Skin of body (tissue), 2 donors: ENCODE measurements around the gene CRMP1. TPM values are rescaled to one million over a fixed set of nuclear protein-coding genes. Genes with fewer than 3 reads are reported as not detected.

ENCODE experiments used
- DNase-seq: peaks from one replicate; lab custom pipeline; 2025; lab: John Stamatoyannopoulos, UW
- total RNA-seq: library from RNA; depleted of rRNA; stranded (reverse); fragments of >200 nt; gene quantifications from one replicate; pipeline ENCODE4 v1.2.3, GENCODE V29; 2014

The CRMP1 gene
- total RNA-seq, 1 donor from 2014 or later: 6.0 TPM

DNA sequence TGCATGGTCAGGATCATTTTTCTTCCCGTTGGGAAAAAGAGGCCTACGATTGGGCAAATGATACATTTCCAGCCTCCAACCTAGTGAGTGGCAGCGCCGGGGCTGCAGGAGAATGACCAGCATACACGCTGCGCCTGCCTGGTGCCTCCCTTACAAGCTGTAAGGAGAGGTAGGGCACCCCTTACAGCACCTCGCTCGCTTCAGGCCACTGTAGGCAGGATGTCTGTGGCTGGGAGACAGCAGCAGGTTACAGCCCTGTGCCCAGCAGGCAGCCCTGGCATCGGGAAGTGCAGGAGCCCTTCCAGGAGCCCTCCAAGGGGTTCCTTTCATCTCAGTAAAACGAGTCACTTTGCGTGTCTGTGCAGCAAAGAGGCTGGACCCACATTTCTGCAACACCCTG lies 93.5 kb downstream of the CRMP1 start:
- DNase-seq: no peak

DNA sequence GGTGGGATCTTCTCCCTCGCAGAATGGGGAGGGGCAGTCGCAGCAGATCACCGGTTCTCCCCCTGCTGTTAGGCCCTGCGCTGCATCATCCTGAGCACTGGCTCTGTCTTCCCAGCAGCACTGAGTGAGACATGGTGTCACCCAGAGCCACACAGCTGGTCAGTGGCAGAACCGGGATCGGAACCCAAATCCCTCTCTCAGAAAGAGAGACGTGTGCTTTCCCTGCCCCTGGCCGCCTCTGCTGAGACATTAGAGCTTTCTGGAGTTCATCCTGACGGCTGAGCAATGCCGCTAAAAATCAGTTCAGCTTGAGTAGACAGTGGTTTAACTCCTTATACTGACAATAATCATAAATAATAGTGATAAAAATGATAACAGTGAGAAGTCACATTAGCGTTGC lies 93.9 kb downstream of the CRMP1 start:
- no peak for DNase-seq

DNA sequence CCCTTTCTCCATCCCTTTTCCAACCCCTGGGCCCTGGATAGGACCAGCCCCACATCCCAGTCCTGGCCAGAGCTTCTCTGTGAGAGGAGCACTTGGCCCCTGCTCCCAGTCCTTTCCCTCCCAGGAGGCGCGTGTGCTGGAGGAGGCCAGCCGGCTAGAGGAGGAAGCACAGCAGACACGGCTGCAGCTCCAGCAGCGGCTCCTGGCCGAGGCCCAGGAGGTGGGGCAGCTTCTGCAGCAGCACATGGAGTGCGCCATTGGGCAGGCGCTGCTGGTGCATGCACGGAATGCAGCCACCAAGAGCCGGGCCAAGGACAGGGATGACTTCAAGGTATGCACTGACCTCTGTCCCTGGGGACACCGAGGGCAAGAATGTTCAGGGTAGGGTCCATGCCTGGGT lies 94.4 kb downstream of the CRMP1 start:
- DNase-seq: no peak

DNA sequence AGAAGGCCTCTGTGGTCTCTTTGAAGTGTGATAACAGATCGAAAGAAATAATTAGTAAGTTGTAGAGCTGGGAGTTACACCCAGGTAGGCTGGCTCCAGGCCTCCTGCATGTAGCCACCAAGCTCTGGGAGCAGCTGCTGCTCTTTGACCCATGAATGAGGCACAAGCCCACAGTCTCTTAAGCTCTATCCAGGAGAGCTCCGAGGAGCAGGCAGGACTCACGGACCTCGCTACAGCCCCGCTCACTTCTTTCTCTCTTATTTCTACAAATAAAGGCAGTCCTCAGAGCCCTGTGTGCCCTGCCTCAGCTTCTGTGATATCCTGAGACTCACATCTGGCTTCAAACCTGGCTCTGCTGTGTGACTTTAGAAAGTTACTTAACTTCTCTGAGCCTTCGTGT lies 95.0 kb downstream of the CRMP1 start:
- no peak for DNase-seq

DNA sequence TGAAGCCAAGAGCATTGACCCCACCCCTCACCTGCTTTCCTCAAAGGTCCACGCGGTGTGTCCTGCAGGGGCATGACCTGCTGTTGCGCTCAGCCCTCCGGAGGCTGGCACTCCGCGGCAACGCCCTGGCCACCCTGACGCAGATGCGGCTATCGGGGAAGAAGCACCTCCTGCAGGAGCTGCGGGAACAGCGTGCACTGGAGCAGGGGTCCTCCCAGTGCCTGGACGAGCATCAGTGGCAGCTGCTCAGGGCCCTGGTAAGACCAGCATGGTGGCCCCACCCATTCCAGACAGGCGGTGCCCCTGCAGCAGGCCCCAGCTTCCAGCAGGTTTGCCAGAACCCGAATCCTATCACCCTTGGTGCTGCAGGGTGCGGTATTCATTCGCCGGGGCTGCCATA lies 95.9 kb downstream of the CRMP1 start:
- no peak for DNase-seq

DNA sequence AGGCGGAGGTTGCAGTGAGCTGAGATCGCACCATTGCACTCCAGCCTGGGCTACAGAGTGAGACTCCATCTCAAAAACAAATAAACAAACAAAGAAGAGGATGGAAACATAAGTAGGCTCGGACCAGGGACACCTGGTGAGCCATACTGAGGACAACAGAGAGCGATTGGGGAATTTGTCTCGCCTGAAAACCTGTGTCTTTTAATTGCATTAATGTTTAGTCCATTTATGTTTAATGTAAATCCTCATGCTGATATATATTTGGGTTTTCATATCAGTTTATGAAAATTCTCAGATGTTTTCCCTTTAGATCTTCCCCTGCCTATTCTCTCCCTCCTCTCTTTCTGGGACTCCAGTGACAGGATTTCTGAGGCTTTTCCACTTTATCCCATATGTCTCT lies 97.3 kb downstream of the CRMP1 start:
- DNase-seq: no peak

DNA sequence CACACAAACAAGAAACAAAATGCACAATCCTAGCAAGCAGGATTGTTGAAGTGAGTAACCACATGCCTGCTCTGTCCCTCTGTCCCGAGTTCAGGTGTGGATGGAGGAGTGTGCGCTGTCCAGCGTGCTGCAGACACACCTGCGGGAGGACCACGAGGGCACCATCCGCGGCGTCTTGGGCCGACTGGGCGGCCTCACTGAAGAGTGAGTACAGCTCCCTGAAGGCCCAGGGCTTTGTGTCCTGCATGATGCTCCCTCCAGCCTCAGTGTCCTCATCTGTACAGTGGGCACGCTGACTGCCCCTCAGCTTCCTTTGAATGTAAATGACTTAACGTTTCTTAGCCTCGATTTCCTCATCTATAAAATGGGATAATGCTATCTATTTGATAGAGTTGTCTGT lies 99.4 kb downstream of the CRMP1 start:
- DNase-seq: no peak

DNA sequence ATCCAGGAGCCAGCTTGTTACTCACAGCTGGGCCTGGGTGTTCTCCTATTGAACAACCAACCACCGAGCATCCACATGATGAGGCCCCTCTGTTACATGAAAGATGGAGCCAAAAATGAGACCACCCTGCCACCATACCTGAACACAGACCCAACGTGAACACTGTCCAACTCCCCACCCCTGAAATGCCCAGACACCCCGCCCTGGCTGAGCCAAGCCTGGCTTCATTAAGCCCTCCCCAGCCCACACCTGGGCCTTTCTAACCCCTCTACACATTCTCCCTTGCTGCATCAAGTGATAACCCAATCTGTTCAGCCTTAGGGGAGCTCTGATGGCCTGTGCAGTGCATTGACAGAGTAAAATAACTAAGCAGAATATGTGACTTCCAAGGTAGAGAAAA lies 101.2 kb downstream of the CRMP1 start:
- no peak for DNase-seq

DNA sequence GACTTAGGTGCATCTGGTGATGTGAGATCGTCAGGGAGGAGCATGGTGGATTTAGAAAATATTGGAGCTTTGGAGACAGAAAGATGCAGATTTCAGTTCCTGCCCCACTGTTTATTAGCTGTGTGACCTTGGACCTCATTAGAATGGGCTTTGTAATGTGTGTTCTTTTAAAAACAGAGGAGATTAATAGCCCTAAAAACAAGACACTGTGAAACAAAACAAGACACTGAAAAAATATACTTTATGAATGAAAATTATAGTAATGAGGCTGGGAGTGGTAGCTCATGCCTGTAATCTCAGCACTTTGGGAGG lies 102.4 kb downstream of the CRMP1 start:
- no peak for DNase-seq

DNA sequence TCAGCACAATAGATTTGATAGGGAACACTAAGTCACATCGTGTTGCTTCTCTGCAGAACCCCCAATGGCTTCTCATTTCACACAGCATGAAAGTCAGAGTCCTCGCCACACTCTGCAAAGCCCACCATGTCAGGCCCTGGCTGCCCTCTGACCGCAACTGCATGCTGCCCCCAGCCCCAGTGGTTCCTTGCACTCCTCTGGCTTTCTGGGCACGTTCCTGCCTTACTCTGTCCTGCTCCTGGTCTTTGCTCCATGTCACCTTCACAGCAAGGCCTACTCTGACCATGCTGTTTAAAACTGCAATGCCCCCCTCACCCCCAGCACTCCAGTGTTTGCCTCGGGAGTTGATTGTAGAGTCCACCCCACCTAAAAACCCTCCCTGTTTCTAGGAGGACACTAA lies 103.7 kb downstream of the CRMP1 start:
- no peak for DNase-seq

DNA sequence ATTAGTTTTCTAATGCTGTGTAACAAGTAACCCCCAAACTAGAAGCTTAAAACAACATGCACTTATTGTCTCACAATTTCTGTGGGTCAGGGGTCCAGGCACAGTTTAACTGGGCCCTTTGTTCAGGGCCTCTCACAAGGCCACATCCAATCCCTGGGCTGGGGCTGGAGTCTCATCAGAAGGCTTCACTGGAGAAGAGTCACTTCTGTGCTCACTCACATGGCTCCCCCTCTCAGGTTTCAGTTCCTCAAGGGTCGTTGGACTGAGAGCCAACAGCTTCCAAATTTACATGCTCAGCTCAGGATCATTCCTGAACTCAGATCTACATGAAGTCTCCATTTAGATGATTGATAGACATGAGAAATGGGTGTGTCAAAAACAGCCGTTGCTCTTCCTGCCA lies 104.7 kb downstream of the CRMP1 start:
- DNase-seq: no peak

DNA sequence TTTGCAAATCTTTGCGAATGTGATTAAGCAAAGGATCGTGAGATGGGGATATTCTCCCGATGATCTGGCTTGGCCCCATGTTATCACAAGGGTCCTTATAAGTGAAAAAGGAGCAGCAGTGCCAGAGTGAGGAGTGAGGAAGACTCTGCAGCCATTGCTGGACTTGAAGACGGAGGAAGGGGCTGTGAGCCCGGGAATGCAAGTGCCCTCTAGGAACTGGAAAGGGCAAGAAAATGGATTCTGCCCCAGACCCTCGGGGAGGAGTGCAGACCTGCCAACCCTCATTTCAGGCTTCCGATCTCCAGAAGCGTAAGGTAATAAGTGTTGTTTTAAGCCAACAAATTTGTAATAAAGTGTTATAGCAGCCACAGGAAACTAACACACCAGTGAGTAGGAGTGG lies 105.6 kb downstream of the CRMP1 start:
- no peak for DNase-seq

DNA sequence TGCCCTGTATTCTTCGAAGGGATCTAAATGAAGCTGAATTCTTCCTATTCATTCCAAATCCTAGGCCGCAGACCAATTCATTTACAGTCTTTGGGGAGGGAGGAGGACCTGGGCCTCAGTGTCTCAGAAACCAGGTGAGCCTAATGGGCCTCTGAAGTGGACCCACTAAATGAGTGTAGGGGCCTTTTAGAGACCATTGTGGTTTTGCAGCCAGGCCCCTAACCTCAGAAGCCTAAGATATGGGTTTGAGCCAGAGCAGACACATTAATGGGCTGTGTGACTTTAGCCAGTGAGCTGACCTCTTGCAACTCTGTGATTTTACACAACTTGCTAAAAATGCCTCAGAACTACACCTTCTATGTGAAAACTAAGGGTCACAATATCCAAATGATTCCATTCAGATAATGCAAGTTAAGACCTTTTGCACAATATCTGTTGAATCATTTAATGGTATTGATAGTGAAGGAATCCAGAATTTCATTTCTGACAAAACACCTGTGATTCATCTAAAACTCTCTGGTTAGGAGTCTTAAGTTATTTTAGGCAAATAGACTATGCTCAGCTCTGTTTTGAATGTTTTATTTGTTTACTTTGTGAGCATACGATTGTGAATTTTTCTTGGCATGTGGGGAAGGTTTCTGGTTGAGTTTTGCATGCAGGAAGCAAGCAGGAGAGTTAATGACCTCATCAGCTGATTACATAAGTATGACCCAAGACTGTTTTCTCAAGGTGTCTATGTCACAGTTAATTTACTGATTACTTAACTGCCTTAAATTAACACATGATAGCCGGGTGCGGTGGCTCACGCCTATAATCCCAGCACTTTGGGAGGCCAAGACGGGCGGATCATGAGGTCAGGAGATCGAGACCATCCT lies 106.8 kb downstream of the CRMP1 start:
- no peak for DNase-seq

DNA sequence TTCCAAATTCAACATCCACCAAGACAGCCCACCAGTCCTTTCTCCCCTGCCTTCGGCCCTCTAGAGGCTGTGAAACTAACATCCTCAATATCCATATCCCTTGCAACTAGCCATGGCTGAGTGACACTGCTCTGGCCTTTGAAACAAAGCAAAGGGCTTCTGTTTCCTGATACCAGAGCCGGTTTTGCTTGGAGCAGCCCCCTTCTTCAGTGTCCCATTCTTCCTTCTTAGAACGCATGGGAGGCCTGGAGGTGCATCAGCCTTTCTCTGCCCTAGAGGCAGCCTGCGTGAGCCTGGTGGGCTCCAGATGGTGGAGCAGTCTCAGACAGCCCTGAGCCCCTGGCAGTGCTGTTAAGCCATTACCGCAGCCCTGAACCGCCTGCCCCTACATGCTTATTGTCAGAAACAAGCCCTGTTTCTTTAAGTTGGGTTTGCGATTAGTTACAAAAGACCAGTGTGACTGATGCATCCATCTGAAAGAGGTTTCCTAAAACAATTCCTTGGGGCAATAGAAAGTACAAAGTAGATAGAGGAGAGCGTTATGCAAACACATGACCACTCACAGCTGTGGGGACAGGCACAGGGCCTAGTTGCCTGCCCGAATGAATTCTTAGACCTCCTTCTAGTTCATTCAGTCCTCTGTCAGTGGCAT lies 107.8 kb downstream of the CRMP1 start:
- DNase-seq: no peak

DNA sequence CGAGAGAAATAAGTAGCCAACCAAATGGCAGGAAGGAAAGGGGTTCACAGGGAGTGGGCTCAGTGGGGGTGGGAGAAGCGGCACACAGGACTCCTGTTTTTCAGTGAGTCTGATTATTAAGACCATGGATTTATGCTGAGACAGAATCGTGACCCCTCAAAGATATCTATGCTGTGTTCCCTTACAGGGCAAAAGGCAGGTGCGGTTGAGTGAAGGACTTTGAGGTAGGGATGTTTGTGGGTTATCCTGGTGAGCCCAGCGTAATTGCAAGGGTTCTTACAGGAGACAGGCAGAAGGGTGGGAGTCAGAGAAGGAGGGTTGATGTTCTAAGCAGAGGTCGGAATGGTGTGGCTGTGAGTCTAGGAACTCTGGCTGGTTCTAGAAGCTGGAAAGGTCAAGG lies 108.9 kb downstream of the CRMP1 start:
- DNase-seq: no peak

DNA sequence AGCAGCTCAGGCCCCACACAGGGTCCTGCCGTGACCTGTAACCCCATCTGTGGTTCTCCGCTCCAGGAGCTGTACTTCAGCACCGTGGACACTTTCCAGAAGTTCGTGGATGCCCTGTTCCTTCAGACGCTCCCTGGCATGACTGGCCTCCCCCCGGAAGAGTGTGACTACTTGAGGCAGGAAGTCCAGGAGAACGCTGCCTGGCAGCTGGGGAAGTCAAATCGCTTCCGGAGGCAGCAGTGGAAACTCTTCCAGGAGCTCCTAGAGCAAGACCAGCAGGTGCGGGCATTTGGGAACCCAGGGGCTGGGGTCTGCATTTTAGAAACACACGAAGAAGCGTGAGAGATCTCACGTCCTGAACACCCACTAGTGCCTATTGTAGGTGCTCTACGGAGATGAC lies 109.4 kb downstream of the CRMP1 start:
- DNase-seq: no peak

DNA sequence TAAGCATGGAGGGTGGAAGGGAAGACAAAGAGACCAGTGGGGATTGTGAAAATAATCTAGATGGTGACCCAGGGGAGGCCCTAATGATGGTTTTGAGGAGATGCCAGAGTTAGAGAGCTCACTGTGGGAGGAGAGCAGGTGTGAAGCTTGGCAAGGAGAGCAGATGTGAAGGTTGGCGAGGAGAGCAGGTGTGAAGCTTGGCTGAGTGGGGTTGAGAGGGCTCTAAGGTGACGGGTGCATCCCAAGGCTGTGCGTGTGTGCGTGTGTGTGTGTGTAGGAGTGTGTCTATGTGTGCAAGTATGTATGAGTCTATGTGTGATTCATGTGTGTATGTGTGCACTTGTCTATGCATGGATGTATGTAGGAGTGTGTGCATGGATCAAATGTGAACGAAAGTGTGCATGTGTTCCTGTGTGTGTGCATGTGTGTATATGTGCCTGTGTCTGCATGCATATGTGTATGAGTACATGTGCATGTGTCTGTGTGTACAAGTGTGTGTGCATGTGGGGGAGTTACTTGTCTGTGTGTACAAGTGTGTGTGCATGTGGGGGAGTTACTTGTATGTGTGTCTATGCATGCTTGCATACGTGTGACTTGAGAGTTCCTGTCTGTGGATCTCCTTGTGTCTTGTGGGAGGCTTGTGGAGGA lies 109.9 kb downstream of the CRMP1 start:
- no peak for DNase-seq

DNA sequence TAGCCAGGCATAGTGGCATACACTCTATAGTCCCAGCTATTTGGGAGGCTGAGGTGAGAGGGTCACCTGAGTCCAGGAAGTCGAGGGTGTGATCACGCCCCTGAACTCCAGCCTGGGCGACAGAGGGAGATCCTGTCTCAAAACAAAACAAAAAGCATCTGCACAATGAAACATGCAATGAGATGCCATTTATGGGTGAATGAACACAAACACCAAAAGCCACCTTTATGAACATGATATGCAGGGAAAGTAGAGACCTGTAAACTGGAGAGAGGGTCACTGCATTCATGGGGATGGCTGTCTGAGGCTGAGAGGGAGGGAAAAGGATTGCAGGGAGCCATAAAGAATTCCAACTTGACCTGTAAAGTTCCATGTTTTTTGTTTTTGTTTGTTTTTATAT lies 111.2 kb downstream of the CRMP1 start:
- no peak for DNase-seq

DNA sequence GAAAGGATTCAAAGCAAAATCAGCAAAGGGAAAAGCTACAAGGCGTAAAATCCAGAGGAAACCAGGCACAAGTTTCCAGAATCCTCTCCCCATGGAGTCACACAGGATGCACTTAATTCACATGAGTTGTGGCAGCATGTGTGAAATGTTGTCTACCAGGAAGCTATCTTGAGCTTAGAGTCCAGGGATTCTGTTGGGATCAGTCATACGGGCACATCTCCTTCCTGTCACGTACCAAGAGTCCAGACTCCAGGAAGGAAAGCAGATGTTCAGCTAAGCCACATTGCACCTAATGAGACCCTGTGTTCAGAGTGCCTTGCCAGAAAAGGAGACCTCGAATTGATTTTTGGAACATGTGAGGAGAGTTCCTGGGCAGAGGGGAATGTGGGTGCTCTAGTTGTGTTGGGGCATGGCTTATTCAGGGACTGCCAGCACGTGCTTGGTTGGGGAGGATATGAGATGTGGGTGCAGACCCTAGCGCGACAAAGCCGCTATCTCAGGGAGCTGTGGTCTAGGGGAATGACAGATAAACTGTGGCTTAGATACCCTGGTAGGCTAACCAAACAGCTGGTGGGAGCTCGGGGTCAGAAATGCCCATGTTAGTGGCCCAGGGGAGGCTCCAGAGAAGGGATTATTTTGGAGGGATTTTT lies 111.9 kb downstream of the CRMP1 start:
- DNase-seq: no peak

DNA sequence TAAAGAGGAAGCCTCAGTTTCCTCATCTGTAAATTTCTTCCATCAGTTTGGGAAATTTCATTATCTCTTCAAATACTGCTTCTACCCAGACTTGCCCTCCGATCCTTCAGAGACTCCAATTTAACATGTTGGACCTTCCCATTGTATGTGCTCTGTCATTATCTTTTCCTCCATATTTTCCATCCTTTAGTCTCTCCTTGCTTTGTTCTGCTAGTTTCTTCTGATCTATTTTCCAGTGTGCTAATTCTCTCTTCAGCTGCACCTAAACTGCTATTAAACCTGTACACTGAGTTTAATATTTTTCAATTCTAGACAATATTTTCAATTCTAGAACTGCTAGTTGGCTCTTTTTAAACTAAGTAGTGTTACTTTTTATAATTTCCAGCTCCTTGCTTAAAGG lies 116.4 kb downstream of the CRMP1 start:
- no peak for DNase-seq

DNA sequence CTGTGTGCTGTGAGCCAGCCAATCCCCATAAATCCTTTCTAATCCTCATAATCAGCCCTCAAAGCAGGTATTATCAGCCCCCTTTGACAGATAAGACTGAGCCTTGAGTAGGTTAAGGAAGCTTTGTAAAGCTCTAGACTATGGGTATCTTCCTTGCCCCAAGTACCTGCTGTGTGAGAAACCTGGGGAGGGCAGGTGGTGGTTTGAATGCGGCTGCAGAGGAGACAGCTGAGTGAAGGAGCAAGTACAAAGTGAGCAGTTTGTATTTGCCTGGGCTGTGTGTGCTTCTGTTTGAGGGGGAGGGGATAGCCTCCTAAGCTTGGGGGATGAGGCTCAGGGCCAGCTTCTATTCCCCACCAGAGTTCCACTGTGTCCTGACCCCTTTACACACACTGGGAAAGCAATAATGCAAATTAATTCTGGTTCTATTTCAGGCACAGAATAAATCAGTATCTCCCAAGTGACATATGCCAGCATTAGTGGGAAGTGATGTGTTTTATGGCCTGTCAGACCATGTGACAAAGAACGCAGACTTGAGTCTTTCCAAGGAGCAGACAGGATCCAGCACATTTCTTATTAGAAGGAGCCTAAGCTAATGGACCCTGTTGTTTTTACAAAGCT lies 118.4 kb downstream of the CRMP1 start:
- DNase-seq: no peak

DNA sequence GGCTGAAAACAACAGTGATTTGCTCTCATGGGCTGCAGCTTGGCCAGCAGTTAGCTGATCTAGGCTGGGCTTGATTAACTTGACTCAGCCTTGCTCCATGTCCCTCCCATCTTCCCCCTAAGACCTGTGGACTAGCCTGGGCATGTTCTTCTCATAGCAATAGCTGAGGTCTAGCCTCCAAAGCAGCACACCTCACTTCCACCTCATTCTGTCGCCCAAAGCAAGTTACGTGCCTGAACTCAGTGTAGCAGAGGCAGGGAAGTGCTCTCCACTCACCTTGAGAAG lies 119.7 kb downstream of the CRMP1 start:
- no peak for DNase-seq
